MCF 10A (cell line): ENCODE measurements around the gene TNFRSF18. TPM values are rescaled to one million over a fixed set of nuclear protein-coding genes. Genes with fewer than 3 reads are reported as not detected.

ENCODE experiments used
- BruUV-seq: library from RNA; stranded (reverse); fragments of 400-500 nt; replicated peaks from 2 replicates; lab custom pipeline; 2021; lab: Mats Ljungman, UMichigan
- CTCF ChIA-PET: fragments of 300-600 bp; sonication (Branson Sonifier 250); formaldehyde crosslinking; extraction: SDS; loops from one replicate; lab custom pipeline; 2021; ENCODE audit warnings: antibody characterized with exemption, inconsistent platforms; lab: Yijun Ruan, JAX
- POLR2A ChIA-PET: fragments of 300-600, 350-650 bp; sonication (Branson Sonifier 250); formaldehyde crosslinking; extraction: SDS; loops from one replicate; lab custom pipeline; 2020; ENCODE audit warnings: antibody characterized with exemption, inconsistent platforms; lab: Yijun Ruan, JAX
- DNase-seq: peaks from one replicate; pipeline ENCODE4 v3.0.0-alpha.2; 2018; ENCODE audit not compliant: unreplicated experiment
- H3K27ac Mint-ChIP-seq: one replicate; pipeline ENCODE4 v1.8.0; 2022; ENCODE audit warnings: mild to moderate bottlenecking, low read depth, mixed read lengths; ENCODE audit not compliant: unreplicated experiment
- H3K27me3 Mint-ChIP-seq: one replicate; pipeline ENCODE4 v1.8.0; 2022; ENCODE audit warnings: mixed read lengths; ENCODE audit not compliant: insufficient read depth, unreplicated experiment
- H3K36me3 Mint-ChIP-seq: one replicate; pipeline ENCODE4 v1.8.0; 2022; ENCODE audit warnings: mild to moderate bottlenecking, moderate library complexity, mixed read lengths; ENCODE audit not compliant: insufficient read depth, unreplicated experiment
- H3K4me1 Mint-ChIP-seq: one replicate; pipeline ENCODE4 v1.8.0; 2022; ENCODE audit warnings: mixed read lengths; ENCODE audit not compliant: insufficient read depth, unreplicated experiment
- H3K4me3 Mint-ChIP-seq: one replicate; pipeline ENCODE4 v1.8.0; 2022; ENCODE audit warnings: mild to moderate bottlenecking, moderate library complexity, mixed read lengths; ENCODE audit not compliant: unreplicated experiment
- H3K9me3 Mint-ChIP-seq: one replicate; pipeline ENCODE4 v1.8.0; 2022; ENCODE audit warnings: mixed read lengths; ENCODE audit not compliant: unreplicated experiment
- intact Hi-C: fragments of 100-400 bp; cut with micrococcal nuclease; formaldehyde crosslinking; loops from 2 replicates; pipeline ENCODE4 v1.14.1; 2022
- total RNA-seq: library from RNA; stranded (reverse); gene quantifications from 2 replicates; pipeline ENCODE4 v1.2.3, GENCODE V29; 2022
- TF ChIP-seq, protein P1 (sequence below): fragments of 200-600 bp; IDR thresholded peaks from one replicate; pipeline ENCODE4 v1.8.0; 2022; ENCODE audit warnings: antibody characterized with exemption, mild to moderate bottlenecking; ENCODE audit not compliant: unreplicated experiment

Gene TNFRSF18
- total RNA-seq, 1 experiment from 2014 or later, result not detected

DNA sequence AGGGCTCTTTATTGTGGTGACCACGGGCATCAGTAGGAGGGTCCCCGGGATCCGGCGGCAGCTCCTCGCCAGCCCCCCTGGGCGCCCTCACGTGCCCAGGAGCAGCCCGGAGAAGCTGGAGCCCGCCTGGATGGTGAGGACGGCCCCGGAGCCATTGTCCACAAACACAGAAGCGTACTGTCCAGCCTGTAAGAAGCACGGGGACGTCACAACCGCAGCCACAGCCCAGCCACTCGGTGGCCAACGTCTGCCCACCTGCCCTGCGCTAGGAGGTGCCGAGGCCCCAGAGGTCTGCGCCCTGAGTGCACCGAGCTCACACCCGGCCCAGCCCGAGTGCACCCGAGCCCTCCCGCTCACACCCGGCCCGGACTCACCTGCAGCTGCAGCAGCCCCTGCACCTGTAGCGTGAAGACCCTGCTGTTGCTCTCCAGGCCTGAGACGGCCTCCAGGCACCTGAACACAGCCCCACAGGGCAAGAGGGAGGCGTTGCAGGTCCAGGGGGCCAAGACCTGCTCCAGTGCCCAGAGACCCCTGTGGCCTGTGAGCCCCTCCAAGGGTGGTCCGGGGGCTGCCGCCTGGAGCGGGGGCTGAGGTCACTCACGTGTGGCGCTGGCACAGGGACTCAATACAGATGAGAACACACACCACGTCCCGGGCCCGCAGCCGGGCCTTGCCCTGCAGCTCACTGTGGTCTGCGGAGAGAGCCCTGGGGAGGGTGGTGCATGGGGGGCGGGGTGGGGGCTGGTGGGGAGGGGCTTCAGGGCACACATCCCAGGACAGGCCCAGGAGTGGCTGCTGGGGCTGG is 36.3 kb upstream of the TNFRSF18 start:
- ChIA-PET CTCF (interaction anchor here (0.9 kb wide), 1 partner anchor 121 kb away, joined by 5 read pairs; no protein-coding TSS in a partner anchor), POLR2A (interaction anchor here (1.4 kb wide), 1 partner anchor 11 kb away, joined by 3 read pairs; the partner anchor contains the start of gene SDF4)
- no peak for DNase-seq
- no peak overlapping the region for H3K27ac Mint-ChIP-seq
- no peak overlapping the region for H3K4me3 Mint-ChIP-seq
- no TSS peak for BruUV-seq
- intact Hi-C loops, result no loop called here
- H3K9me3 Mint-ChIP-seq, result no peaks in the 10 kb centered on the region
- TF ChIP-seq, protein P1, sequence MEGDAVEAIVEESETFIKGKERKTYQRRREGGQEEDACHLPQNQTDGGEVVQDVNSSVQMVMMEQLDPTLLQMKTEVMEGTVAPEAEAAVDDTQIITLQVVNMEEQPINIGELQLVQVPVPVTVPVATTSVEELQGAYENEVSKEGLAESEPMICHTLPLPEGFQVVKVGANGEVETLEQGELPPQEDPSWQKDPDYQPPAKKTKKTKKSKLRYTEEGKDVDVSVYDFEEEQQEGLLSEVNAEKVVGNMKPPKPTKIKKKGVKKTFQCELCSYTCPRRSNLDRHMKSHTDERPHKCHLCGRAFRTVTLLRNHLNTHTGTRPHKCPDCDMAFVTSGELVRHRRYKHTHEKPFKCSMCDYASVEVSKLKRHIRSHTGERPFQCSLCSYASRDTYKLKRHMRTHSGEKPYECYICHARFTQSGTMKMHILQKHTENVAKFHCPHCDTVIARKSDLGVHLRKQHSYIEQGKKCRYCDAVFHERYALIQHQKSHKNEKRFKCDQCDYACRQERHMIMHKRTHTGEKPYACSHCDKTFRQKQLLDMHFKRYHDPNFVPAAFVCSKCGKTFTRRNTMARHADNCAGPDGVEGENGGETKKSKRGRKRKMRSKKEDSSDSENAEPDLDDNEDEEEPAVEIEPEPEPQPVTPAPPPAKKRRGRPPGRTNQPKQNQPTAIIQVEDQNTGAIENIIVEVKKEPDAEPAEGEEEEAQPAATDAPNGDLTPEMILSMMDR, result no peak
- no peaks in the 10 kb centered on the region for H3K27me3 Mint-ChIP-seq
- no peaks in the 10 kb centered on the region for H3K36me3 Mint-ChIP-seq
- H3K4me1 Mint-ChIP-seq, result no peaks in the 10 kb centered on the region

DNA sequence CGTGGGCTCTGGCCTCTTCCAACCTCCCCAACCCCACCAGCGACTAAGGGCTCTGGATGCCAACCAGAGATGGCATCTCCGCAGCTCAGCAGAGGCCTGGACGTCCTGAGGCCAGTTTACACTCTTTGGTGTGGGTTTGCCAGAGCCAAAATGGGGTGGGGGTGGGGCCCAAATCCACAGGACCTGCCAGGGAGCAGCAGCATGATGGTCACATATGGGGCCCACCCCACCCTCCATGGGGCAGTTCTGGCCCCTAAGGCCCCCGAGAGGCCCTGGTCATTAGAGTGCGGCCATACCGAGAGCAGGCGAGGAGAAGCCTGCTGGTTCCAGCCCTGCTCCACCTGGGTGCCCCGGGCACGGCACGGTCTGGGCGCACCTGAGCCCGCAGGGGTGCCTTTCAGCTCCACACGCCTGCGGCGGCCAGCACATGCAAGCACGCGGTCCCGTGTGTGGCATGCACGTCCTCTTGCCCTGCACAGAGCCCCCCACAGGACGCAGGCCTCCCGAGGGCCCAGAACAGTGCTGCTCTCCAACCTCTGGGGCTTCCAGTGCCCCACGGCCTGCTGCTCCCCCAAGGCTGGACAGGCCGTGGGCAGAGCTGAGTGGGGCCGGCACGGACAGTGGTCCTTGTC is 35.3 kb upstream of the TNFRSF18 start:
- no peak for DNase-seq
- Mint-ChIP-seq H3K36me3 (no peaks in the 10 kb centered on the region), H3K4me1 (no peaks in the 10 kb centered on the region), H3K9me3 (no peaks in the 10 kb centered on the region), H3K4me3 (no peak overlapping the region), H3K27me3 (no peaks in the 10 kb centered on the region), H3K27ac (no peak overlapping the region)
- intact Hi-C loops, result no loop called here
- CTCF ChIA-PET, result interaction anchor here (0.5 kb wide), 1 partner anchor 120 kb away, joined by 3 read pairs; no protein-coding TSS in a partner anchor
- POLR2A ChIA-PET, result interaction anchor here (1.4 to 1.5 kb wide), 2 partner anchors 10 to 11 kb away, joined by 3 to 4 read pairs; partner anchors contain the start of gene SDF4
- TF ChIP-seq, protein P1, result no peak
- no TSS peak for BruUV-seq

DNA sequence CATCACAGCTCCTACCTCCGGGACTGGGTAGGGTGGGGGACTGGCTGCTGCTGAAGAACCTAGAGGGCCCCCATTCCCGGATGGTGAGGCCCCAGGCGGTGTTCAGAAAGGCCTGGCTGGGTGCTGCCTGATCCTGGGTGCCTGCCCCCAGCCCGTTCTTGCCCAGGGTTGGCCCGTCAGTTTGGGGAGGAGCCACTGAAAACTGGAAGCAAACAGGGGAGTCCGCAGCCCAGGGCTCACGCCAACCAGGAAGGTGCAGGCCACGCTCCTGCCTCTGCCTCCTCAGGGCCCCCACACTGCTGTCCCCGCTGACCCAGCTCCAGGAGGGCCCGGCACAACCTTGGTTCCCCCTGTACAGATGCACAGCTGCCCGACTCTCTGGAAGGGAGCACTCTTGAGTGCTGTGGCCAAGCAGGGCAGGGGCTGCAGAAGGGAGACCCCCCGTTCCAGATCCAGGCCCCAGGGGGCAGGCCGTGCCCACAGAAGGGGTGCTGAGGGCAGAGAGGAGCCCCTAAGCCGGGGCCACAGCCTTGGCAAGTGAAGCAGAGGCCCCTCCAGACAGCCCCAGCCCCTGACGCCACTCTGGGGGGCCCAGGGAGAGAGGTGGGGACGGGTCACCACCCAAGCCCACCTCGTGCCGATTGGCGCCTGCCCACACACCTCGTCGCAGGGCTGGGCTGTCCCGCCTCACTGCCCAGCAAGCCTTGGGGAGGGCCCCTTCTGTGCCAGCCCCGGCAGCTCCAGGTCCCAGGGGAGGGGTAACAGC is 34.6 kb upstream of the TNFRSF18 start:
- H3K9me3 Mint-ChIP-seq, result no peaks in the 10 kb centered on the region
- H3K27ac Mint-ChIP-seq, result no peak overlapping the region
- TF ChIP-seq, protein P1, result no peak
- no TSS peak for BruUV-seq
- intact Hi-C loops, result no loop called here
- CTCF ChIA-PET, result no interaction called here
- H3K4me3 Mint-ChIP-seq, result no peak overlapping the region
- no peaks in the 10 kb centered on the region for H3K27me3 Mint-ChIP-seq
- H3K36me3 Mint-ChIP-seq, result no peaks in the 10 kb centered on the region
- POLR2A ChIA-PET, result interaction anchor here (0.6 to 1.5 kb wide), 2 partner anchors 10 to 158 kb away, joined by 3 to 4 read pairs; partner anchors contain the start of gene CCNL2
- no peaks in the 10 kb centered on the region for H3K4me1 Mint-ChIP-seq
- no peak for DNase-seq
